ENCODE data around the gene SLC46A2. TPM values are rescaled to one million over a fixed set of nuclear protein-coding genes. Genes with fewer than 3 reads are reported as not detected.
A peak's percentile ranks its signal among the peaks of the same experiment; 100 is the strongest.

The SLC46A2 gene
- total RNA-seq, 2 experiments from 2014 or later, result not detected

DNA sequence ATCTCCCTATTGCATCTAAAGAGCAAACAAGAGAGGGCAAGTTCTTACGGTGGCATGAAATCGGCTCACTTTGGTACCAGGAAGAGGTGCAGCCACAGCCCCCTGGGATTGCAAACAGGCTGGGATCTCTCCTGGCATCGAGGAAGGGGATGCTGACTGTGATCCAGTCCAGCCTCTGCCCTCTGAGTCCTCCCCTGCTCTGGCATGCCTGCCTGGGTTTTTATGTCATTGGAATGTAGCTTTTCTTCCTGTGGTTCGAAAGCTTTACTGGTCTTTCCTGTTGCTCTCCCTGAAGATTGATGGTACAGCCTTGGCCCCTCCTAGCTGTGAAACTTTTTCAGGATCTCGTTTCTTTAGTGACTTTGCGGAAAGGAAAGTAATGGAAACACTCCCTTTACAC, 6.6 kb downstream of the SLC46A2 start:
- Mint-ChIP-seq H3K27me3 (no peaks in the 10 kb centered on the region), H3K27ac (no peak overlapping the region), H3K36me3 (peaks cover 2% of the 10 kb centered on the region), H3K4me1 (ENCODE audit: low read depth) (no peaks in the 10 kb centered on the region), H3K4me3 (no peak overlapping the region), H3K9me3 (no peaks in the 10 kb centered on the region)
- POLR2A ChIA-PET, result no interaction called here
- CTCF ChIA-PET, result interaction anchor here (2.1 kb wide), 1 partner anchor 19 kb away, joined by 7 read pairs; no protein-coding TSS in a partner anchor
- DNase-seq, result no peak
- intact Hi-C loops (cut with micrococcal nuclease), result no loop called here

DNA sequence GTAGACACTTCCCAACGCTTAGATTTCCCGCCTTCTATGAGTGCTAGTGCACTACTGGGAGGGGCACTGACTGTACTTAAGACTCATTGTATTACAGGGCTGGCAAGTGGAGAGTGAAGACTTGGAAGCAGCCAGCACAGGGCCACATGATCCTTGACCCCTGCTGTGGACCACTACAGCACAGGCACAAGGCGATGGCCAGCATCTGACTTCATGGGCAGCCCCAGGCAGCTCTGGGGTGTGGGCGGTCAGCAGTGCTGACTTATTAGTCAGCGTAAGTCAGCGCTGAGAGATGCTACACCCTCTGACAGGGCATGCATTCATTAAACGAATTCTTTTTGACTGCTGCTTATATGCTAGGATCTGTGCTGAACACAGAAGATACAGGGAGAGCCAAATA, 9.3 kb downstream of the SLC46A2 start:
- H3K4me1 Mint-ChIP-seq (ENCODE audit: low read depth), result no peaks in the 10 kb centered on the region
- H3K27me3 Mint-ChIP-seq, result no peaks in the 10 kb centered on the region
- ChIA-PET CTCF (no interaction called here), POLR2A (no interaction called here)
- peaks cover 2% of the 10 kb centered on the region for H3K36me3 Mint-ChIP-seq
- no peak for DNase-seq
- no peak overlapping the region for H3K27ac Mint-ChIP-seq
- H3K9me3 Mint-ChIP-seq, result no peaks in the 10 kb centered on the region
- H3K4me3 Mint-ChIP-seq, result no peak overlapping the region
- intact Hi-C loops (cut with micrococcal nuclease), result no loop called here

DNA sequence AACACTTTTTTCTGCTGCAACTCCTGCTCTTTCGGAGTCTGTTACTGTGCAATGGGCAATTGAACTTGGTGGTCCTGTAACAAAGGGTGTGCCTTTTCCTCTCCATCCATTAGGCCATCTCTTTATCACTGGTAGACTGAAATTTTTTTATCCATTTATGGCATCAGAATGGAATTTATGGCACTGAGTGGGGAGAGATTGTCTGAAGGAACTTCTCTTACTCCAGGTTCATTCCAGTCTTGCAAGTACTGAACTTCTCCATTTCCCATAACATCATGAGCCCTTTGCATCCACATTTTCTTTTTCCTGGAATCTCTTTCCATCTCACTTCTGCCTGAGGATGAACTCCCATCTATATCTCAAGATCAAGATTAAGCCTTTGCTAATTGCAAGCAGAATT, 10.0 kb downstream of the SLC46A2 start:
- CTCF ChIA-PET, result no interaction called here
- no peaks in the 10 kb centered on the region for H3K27me3 Mint-ChIP-seq
- no peak overlapping the region for H3K4me3 Mint-ChIP-seq
- H3K9me3 Mint-ChIP-seq, result no peaks in the 10 kb centered on the region
- DNase-seq, result no peak
- peaks cover 2% of the 10 kb centered on the region for H3K36me3 Mint-ChIP-seq
- H3K4me1 Mint-ChIP-seq (ENCODE audit: low read depth), result no peaks in the 10 kb centered on the region
- H3K27ac Mint-ChIP-seq, result no peak overlapping the region
- POLR2A ChIA-PET, result no interaction called here
- intact Hi-C loops (cut with micrococcal nuclease), result no loop called here

DNA sequence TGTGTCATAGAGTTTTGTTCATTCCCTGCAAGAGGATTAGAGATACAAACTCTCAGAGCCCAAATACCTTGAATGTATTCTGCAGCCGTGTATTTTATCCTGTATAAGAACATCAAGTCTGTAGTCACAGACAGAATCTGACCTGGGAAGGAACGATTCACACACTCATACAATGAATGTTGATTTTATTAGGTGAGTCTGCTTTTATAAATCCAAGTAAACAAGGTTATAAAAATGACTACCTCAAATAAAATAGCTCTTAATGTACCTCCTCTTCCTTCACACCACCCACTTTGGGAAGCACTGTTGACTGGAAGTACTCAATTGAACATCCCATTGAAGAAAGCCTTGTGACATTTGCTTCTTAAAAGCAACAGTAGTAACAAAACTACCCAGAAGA, 11.9 kb downstream of the SLC46A2 start:
- intact Hi-C loops (cut with micrococcal nuclease), result no loop called here
- no peaks in the 10 kb centered on the region for H3K27me3 Mint-ChIP-seq
- no peaks in the 10 kb centered on the region for H3K4me1 Mint-ChIP-seq (ENCODE audit: low read depth)
- POLR2A ChIA-PET, result no interaction called here
- no peaks in the 10 kb centered on the region for H3K9me3 Mint-ChIP-seq
- CTCF ChIA-PET, result interaction anchor here (0.8 to 2.7 kb wide), 2 partner anchors 24 to 25 kb away, joined by 3 to 7 read pairs; no protein-coding TSS in a partner anchor
- peaks cover 2% of the 10 kb centered on the region for H3K36me3 Mint-ChIP-seq
- no peak overlapping the region for H3K4me3 Mint-ChIP-seq
- no peak for DNase-seq
- no peak overlapping the region for H3K27ac Mint-ChIP-seq

DNA sequence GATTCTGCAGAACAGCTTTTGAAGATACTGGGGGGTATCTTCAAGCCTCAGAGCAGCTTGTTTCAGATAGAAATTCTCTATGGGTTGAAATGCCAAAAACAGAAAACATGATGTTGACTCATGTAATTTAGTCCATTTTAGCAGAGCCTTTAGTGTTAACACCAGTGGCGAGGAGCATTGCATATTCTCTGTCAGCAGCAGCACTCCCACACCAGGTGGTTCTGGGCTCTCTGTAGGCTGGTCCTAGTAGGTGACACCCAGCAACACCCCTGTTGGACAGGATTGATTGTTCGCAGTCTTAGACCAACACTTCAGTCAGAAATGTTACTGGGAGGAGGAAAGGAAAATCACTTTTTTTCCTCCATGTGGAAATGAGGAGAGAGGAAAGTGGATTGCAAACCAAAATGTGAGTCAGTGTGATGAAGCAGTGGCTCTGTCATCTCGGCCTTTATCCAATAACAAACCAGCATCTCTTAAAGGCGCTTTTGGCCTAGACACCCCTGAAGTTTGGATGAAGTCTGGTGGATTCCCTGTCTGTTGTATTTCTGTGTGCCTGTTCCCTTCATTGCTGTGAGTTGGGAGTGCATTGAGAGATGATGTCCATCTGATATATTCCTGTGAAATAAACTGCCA, 16.8 kb downstream of the SLC46A2 start:
- H3K27ac Mint-ChIP-seq, result no peak overlapping the region
- no peak overlapping the region for H3K4me3 Mint-ChIP-seq
- no peaks in the 10 kb centered on the region for H3K4me1 Mint-ChIP-seq (ENCODE audit: low read depth)
- intact Hi-C loops (cut with micrococcal nuclease), result no loop called here
- POLR2A ChIA-PET, result no interaction called here
- CTCF ChIA-PET, result interaction anchor here (1.3 kb wide), 1 partner anchor 29 kb away, joined by 4 read pairs; no protein-coding TSS in a partner anchor
- peaks cover 2% of the 10 kb centered on the region for H3K36me3 Mint-ChIP-seq
- no peaks in the 10 kb centered on the region for H3K9me3 Mint-ChIP-seq
- no peak for DNase-seq
- H3K27me3 Mint-ChIP-seq, result no peaks in the 10 kb centered on the region

DNA sequence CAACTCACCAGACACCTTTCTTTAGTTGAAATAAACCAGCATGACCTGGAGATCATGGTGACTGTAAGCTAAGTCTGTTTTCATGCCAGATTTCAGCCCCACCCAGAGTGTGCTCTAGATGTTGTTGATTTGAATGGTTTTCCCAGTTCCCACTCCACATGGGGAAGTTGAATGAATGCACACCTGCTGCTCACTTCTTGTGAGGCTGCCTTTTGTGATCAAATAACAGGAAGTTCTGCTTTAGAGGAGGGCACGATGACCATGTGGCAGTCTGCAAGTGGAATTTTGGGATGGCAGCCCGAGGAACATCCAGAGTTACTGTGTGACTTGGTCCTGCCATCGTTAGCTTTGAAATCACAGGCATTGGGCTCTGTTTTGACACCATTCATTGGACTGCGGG, 18.7 kb downstream of the SLC46A2 start:
- H3K27me3 Mint-ChIP-seq, result no peaks in the 10 kb centered on the region
- ChIA-PET CTCF (no interaction called here), POLR2A (no interaction called here)
- H3K4me1 Mint-ChIP-seq (ENCODE audit: low read depth), result peaks cover 9% of the 10 kb centered on the region
- H3K4me3 Mint-ChIP-seq, result no peak overlapping the region
- H3K27ac Mint-ChIP-seq, result no peak overlapping the region
- H3K9me3 Mint-ChIP-seq, result no peaks in the 10 kb centered on the region
- intact Hi-C loops (cut with micrococcal nuclease), result no loop called here
- no peak for DNase-seq
- peaks cover 2% of the 10 kb centered on the region for H3K36me3 Mint-ChIP-seq

DNA sequence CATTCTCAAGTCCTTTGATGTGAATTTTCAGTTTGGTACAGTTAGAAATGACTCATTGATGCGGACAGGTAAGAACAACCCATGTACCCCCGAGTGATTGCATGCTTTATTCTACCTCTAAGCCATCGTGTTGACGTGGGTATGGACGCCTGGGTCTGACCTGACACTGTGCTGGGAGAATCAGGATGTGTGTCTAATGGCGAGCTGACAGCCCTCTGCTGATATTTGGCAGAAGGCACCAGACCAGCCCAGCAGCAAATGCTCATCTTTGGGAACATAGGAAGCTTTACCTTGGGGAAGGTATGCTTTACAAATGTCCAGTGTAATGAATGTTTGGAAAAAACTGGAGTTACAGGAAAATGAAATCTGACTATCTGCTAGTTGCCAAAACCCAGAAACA, 20.1 kb downstream of the SLC46A2 start:
- CTCF ChIA-PET, result interaction anchor here (0.7 kb wide), 1 partner anchor 9 kb away, joined by 3 read pairs; no protein-coding TSS in a partner anchor
- peaks cover 2% of the 10 kb centered on the region for H3K36me3 Mint-ChIP-seq

DNA sequence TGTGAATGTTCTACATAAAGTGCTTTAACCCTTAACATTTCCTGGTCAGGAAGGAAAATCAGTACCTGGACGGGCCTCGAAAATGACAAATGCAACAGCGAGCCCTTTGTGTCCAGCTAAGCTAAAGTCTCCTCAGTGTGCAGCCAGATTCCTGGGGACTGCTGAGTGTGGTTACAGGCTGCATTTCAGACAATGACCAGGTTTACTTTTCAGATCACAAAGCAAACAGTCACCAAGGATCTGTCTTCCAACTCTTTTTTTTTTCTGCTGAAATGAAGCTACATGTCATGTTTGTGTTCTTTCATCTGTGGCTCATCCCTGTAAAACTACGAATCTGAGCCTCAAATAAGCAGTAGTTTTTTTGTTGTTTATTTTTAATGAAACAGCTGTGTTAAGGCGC, 20.8 kb downstream of the SLC46A2 start:
- no peak overlapping the region for H3K27ac Mint-ChIP-seq
- H3K9me3 Mint-ChIP-seq, result no peaks in the 10 kb centered on the region
- H3K27me3 Mint-ChIP-seq, result no peaks in the 10 kb centered on the region
- ChIA-PET POLR2A (no interaction called here), CTCF (interaction anchor here (1.3 kb wide), 1 partner anchor 25 kb away, joined by 3 read pairs; no protein-coding TSS in a partner anchor)
- peaks cover 9% of the 10 kb centered on the region for H3K4me1 Mint-ChIP-seq (ENCODE audit: low read depth)
- intact Hi-C loops (cut with micrococcal nuclease), result no loop called here
- DNase-seq, result no peak
- H3K4me3 Mint-ChIP-seq, result no peak overlapping the region
- H3K36me3 Mint-ChIP-seq, result peaks cover 2% of the 10 kb centered on the region

More for the DNA sequence above, 20.1 kb downstream of the SLC46A2 start:
- DNase-seq, result no peak
- no peak overlapping the region for H3K4me3 Mint-ChIP-seq
- no peak overlapping the region for H3K27ac Mint-ChIP-seq
- H3K9me3 Mint-ChIP-seq, result no peaks in the 10 kb centered on the region
- POLR2A ChIA-PET, result no interaction called here
- intact Hi-C loops (cut with micrococcal nuclease), result no loop called here
- H3K27me3 Mint-ChIP-seq, result no peaks in the 10 kb centered on the region
- peaks cover 9% of the 10 kb centered on the region for H3K4me1 Mint-ChIP-seq (ENCODE audit: low read depth)

DNA sequence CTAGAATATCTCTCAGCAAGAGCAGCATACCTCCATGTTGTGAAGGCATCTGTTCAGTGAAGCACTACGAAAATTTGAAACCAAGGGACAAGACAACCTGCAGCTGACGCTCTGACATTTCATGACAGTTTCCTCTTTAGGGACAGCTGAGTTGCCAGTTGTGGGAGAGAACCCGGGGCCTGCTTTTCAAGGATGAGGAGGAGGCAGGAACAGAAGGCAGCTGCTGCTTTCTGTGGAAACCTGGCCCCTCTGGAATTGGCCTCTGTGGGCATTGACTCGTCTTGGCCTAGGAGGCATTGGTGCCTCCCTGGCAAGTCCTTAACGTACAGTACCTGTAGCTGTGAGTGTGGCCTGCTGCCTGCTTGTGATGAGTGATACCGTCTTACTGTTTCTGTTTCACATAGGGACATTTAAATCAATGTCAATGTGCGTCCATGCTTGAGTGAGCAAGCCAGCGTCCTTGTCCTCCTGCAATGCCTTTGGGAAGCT, 21.6 kb downstream of the SLC46A2 start:
- intact Hi-C loops (cut with micrococcal nuclease), result no loop called here
- peaks cover 10% of the 10 kb centered on the region for H3K4me1 Mint-ChIP-seq (ENCODE audit: low read depth)
- no peak for DNase-seq
- H3K36me3 Mint-ChIP-seq, result peaks cover 2% of the 10 kb centered on the region
- ChIA-PET POLR2A (no interaction called here), CTCF (interaction anchor here (1.3 kb wide), 1 partner anchor 24 kb away, joined by 3 read pairs; no protein-coding TSS in a partner anchor)
- no peaks in the 10 kb centered on the region for H3K9me3 Mint-ChIP-seq
- H3K27me3 Mint-ChIP-seq, result no peaks in the 10 kb centered on the region
- H3K27ac Mint-ChIP-seq, result no peak overlapping the region
- H3K4me3 Mint-ChIP-seq, result no peak overlapping the region

DNA sequence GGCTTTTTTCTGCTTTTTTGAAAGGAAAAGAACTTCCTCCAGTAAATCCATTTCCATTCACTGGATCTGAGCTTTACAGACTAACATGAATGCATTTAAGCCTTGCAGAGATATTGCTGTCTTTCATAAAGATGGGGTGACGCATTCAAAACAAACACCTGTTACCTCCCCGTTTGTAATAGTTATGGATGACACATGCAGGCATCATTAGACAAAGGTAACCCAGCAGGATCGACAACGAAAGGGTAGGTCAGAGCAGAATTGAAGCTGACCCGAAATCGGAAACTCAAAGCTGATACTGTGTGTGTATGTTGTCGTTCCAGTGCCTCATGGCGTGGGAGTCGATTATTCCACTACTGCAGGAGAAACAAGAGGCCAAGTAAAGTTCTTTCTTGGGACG, 22.2 kb downstream of the SLC46A2 start:
- Mint-ChIP-seq H3K4me1 (ENCODE audit: low read depth) (peaks cover 15% of the 10 kb centered on the region), H3K9me3 (no peaks in the 10 kb centered on the region), H3K27ac (no peak overlapping the region), H3K36me3 (peaks cover 2% of the 10 kb centered on the region), H3K27me3 (no peaks in the 10 kb centered on the region), H3K4me3 (no peak overlapping the region)
- intact Hi-C loops (cut with micrococcal nuclease), result no loop called here
- POLR2A ChIA-PET, result no interaction called here
- CTCF ChIA-PET, result interaction anchor here (1.3 kb wide), 1 partner anchor 23 kb away, joined by 3 read pairs; no protein-coding TSS in a partner anchor
- DNase-seq, result no peak

DNA sequence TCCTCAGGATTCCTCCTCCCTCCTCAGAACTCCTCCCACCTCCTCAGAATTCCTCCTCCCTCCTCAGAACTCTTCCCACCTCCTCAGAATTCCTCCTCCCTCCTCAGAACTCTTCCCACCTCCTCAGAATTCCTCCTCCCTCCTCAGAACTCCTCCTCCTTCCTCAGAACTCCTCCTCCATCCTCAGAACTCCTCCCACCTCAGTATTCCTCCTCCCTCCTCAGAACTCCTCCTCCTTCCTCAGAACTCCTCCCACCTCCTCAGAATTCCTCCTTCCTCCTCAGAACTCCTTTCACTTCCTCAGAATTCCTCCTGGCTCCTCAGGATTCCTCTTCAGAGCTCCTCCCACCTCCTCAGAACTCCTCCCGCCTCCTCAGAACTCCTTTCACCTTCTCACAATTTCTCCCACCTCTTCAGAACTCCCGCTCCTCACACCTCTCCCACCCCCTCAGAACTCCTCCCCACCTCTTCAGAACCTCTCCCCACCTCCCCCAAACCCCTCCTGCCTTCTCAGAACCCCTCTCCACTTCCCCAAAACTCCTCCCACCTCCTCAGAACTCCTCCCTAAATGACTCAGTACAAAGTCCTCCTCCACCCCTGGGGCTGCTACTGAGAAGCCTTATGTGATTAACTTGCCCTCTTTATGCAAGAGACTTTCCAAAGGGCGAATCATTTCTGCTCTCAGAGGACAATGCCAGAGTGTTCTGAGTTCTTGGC, 23.2 kb downstream of the SLC46A2 start:
- H3K36me3 Mint-ChIP-seq, result peaks cover 2% of the 10 kb centered on the region
- no peak overlapping the region for H3K4me3 Mint-ChIP-seq
- ChIA-PET CTCF (no interaction called here), POLR2A (no interaction called here)
- H3K27me3 Mint-ChIP-seq, result no peaks in the 10 kb centered on the region
- intact Hi-C loops (cut with micrococcal nuclease), result loop anchor here (2.0 kb wide), 1 partner anchor 23 kb away; no protein-coding TSS in a partner anchor
- no peaks in the 10 kb centered on the region for H3K9me3 Mint-ChIP-seq
- peak; percentile 63 for DNase-seq
- H3K4me1 Mint-ChIP-seq (ENCODE audit: low read depth), result peaks cover 16% of the 10 kb centered on the region
- H3K27ac Mint-ChIP-seq, result peak overlapping the region; percentile 65

DNA sequence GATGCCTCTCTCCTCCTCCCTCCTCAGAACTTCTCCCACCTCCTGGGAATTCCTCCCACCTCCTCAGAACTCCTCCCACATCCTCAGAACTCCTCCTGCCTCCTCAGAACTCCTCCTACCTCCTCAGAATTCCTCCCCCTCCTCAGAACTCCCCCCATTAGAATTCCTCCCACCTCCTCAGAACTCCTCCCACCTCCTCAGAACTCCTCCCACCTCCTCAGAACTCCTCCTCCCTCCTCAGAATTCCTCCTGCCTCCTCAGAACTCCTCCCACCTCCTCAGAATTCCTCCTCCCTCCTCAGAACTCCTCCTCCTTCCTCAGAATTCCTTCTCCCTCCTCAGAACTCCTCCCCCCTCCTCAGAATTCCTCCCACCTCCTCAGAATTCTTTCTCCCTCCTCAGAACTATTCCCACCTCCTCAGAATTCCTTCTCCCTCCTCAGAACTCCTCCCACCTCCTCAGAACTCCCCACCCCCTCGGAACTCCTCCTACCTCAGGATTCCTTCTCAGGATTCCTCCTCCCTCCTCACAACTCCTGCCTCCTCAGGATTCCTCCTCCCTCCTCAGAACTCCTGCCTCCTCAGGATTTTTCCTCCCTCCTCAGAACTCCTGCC, 23.9 kb downstream of the SLC46A2 start:
- Mint-ChIP-seq H3K9me3 (no peaks in the 10 kb centered on the region), H3K27me3 (no peaks in the 10 kb centered on the region), H3K27ac (no peak overlapping the region), H3K4me1 (ENCODE audit: low read depth) (peaks cover 16% of the 10 kb centered on the region), H3K36me3 (peaks cover 2% of the 10 kb centered on the region), H3K4me3 (no peak overlapping the region)
- intact Hi-C loops (cut with micrococcal nuclease), result loop anchor here (2.0 kb wide), 1 partner anchor 22 kb away; no protein-coding TSS in a partner anchor
- DNase-seq, result no peak
- CTCF ChIA-PET, result no interaction called here
- POLR2A ChIA-PET, result no interaction called here

All from activated CD4-positive, alpha-beta memory T cell treated with anti-CD3 and anti-CD28 coated beads for 36 hours (primary cell).